IMR-90 (cell line): Measurements from ENCODE around the gene ORM1. TPM values are rescaled to one million over a fixed set of nuclear protein-coding genes. Genes with fewer than 3 reads are reported as not detected.

ENCODE experiments used
- ATAC-seq: fragments of 200-7000 bp; cut with Tn5 transposase; 2 replicates; pipeline ENCODE4 v1.9.1; 2020; ENCODE audit warnings: low read depth, mild to moderate bottlenecking, moderate library complexity
- BruUV-seq: library from RNA; stranded (reverse); fragments of 400-500 nt; replicated peaks from 2 replicates; lab custom pipeline; 2021; lab: Mats Ljungman, UMichigan
- CTCF ChIA-PET: fragments of 300-600 bp; formaldehyde crosslinking; extraction: SDS; loops from one replicate; lab custom pipeline; 2021; ENCODE audit warnings: antibody characterized with exemption; lab: Yijun Ruan, JAX
- POLR2A ChIA-PET: fragments of 300-600 bp; sonication (Branson Sonifier 250); formaldehyde crosslinking; loops from one replicate; lab custom pipeline; 2022; ENCODE audit warnings: antibody characterized with exemption; ENCODE audit not compliant: unreplicated experiment; lab: Charles Lee
- DNase-seq: peaks from one replicate; pipeline ENCODE4 v3.0.0; 2013
- H2AFZ ChIP-seq: replicated peaks from 2 replicates; pipeline ENCODE3; 2013; ENCODE audit warnings: low read length, mild to moderate bottlenecking; ENCODE audit not compliant: poor library complexity
- H2AK5ac ChIP-seq: 2 replicates; pipeline ENCODE4 v1.6.1; 2013; ENCODE audit warnings: low read depth, low read length, inconsistent platforms
- H2AK9ac ChIP-seq: replicated peaks from 2 replicates; pipeline ENCODE3; 2013; ENCODE audit warnings: mild to moderate bottlenecking, low read depth, low read length, moderate library complexity; ENCODE audit not compliant: poor library complexity
- H2BK120ac ChIP-seq: 2 replicates; pipeline ENCODE4 v1.6.1; 2013; ENCODE audit warnings: low read depth, low read length, inconsistent platforms
- H2BK15ac ChIP-seq: 3 replicates; pipeline ENCODE4 v1.6.1; 2013; ENCODE audit warnings: low read depth, low read length, inconsistent platforms
- H2BK20ac ChIP-seq: 2 replicates; pipeline ENCODE4 v1.6.1; 2013; ENCODE audit warnings: low read depth, mild to moderate bottlenecking, inconsistent platforms, low read length, moderate library complexity
- H2BK5ac ChIP-seq: 2 replicates; pipeline ENCODE4 v1.6.1; 2013; ENCODE audit warnings: mild to moderate bottlenecking, low read depth, low read length, inconsistent platforms; ENCODE audit not compliant: poor library complexity, severe bottlenecking
- H3K14ac ChIP-seq: replicated peaks from 2 replicates; pipeline ENCODE4 v1.6.1; 2013; ENCODE audit warnings: low read depth, low read length, inconsistent platforms
- H3K18ac ChIP-seq: 2 replicates; pipeline ENCODE4 v1.6.1; 2013; ENCODE audit warnings: low read depth, low read length, control low read depth
- H3K23ac ChIP-seq: 2 replicates; pipeline ENCODE4 v1.6.1; 2013; ENCODE audit warnings: low read depth, low read length, inconsistent platforms
- H3K27ac ChIP-seq: 2 replicates; pipeline ENCODE4 v1.5.1; 2013; ENCODE audit warnings: mild to moderate bottlenecking, control low read depth, low read length; ENCODE audit not compliant: insufficient read depth
- H3K27me3 ChIP-seq: 2 replicates; pipeline ENCODE4 v1.6.1; 2013; ENCODE audit warnings: low read length; ENCODE audit not compliant: control insufficient read depth, insufficient read depth
- H3K36me3 ChIP-seq: 2 replicates; pipeline ENCODE4 v1.6.1; 2013; ENCODE audit warnings: low read length, mixed read lengths; ENCODE audit not compliant: control insufficient read depth, insufficient read depth
- H3K4ac ChIP-seq: 2 replicates; pipeline ENCODE4 v1.6.1; 2013; ENCODE audit warnings: low read depth, low read length, inconsistent platforms
- H3K4me1 ChIP-seq: 2 replicates; pipeline ENCODE4 v1.6.1; 2013; ENCODE audit warnings: low read length, mixed read lengths; ENCODE audit not compliant: control insufficient read depth, insufficient read depth
- H3K4me2 ChIP-seq: 2 replicates; pipeline ENCODE4 v1.6.1; 2013; ENCODE audit warnings: low read depth, mild to moderate bottlenecking, control low read depth, low read length, moderate library complexity
- H3K4me3 ChIP-seq: 2 replicates; pipeline ENCODE4 v1.5.1; 2013; ENCODE audit warnings: low read depth, mild to moderate bottlenecking, control low read depth, low read length, moderate library complexity; ENCODE audit not compliant: insufficient read depth
- H3K56ac ChIP-seq: 2 replicates; pipeline ENCODE4 v1.6.1; 2013; ENCODE audit warnings: low read length, inconsistent platforms; ENCODE audit not compliant: insufficient read depth; ENCODE audit errors: extremely low read depth
- H3K79me1 ChIP-seq, 2 experiments: 2 replicates each; pipeline ENCODE4 v1.6.1; 2013; ENCODE audit warnings: low read length in 2 of 2, inconsistent platforms in 1 of 2, low read depth in 1 of 2
- H3K9ac ChIP-seq: 2 replicates; pipeline ENCODE4 v1.6.1; 2013; ENCODE audit warnings: low read depth, low read length, control low read depth
- H3K9me1 ChIP-seq: 2 replicates; pipeline ENCODE4 v1.6.1; 2013; ENCODE audit warnings: low read length, inconsistent platforms; ENCODE audit not compliant: insufficient read depth
- H3K9me3 ChIP-seq: 2 replicates; pipeline ENCODE4 v1.6.1; 2013; ENCODE audit warnings: low read length; ENCODE audit not compliant: control insufficient read depth, insufficient read depth
- H4K20me1 ChIP-seq: 2 replicates; pipeline ENCODE4 v1.6.1; 2013; ENCODE audit warnings: low read length, inconsistent platforms; ENCODE audit not compliant: insufficient read depth
- H4K5ac ChIP-seq: 2 replicates; pipeline ENCODE4 v1.6.1; 2013; ENCODE audit warnings: mild to moderate bottlenecking, low read depth, low read length, control low read depth
- H4K8ac ChIP-seq, 2 experiments: 2 replicates each; pipeline ENCODE4 v1.6.1; 2013; ENCODE audit warnings: low read depth in 2 of 2, low read length in 2 of 2, control low read depth in 1 of 2, inconsistent platforms in 1 of 2
- H4K91ac ChIP-seq: 2 replicates; pipeline ENCODE4 v1.6.1; 2013; ENCODE audit warnings: low read depth, low read length, inconsistent platforms; ENCODE audit not compliant: insufficient read depth
- BHLHE40 ChIP-seq: fragments of 150-350 bp; IDR thresholded peaks from 2 replicates; pipeline ENCODE4 v1.6.1; 2016; ENCODE audit warnings: mild to moderate bottlenecking, low read depth, low read length
- CEBPB ChIP-seq: IDR thresholded peaks from 2 replicates; pipeline ENCODE4 v1.6.1; 2012; ENCODE audit warnings: low read depth, low read length, improper control_type of control experiment
- CHD1 ChIP-seq: IDR thresholded peaks from 2 replicates; pipeline ENCODE4 v1.6.1; 2012; ENCODE audit warnings: low read depth, low read length, improper control_type of control experiment
- ELK1 ChIP-seq: fragments of 150-350 bp; IDR thresholded peaks from 2 replicates; pipeline ENCODE4 v1.6.1; 2016; ENCODE audit warnings: low read depth, mild to moderate bottlenecking, low read length, moderate library complexity, borderline replicate concordance
- FOS ChIP-seq: fragments of 150-350 bp; IDR thresholded peaks from 2 replicates; pipeline ENCODE4 v1.6.1; 2016; ENCODE audit warnings: low read depth, low read length
- MAZ ChIP-seq: IDR thresholded peaks from 2 replicates; pipeline ENCODE4 v1.6.1; 2012; ENCODE audit warnings: low read depth, mild to moderate bottlenecking, low read length, improper control_type of control experiment, moderate library complexity, borderline replicate concordance
- MXI1 ChIP-seq: IDR thresholded peaks from 2 replicates; pipeline ENCODE4 v1.6.1; 2012; ENCODE audit warnings: low read depth, mild to moderate bottlenecking, low read length, moderate library complexity, borderline replicate concordance
- NFE2L2 ChIP-seq: fragments of 150-350 bp; IDR thresholded peaks from 2 replicates; pipeline ENCODE4 v1.6.1; 2016; ENCODE audit warnings: low read depth, mild to moderate bottlenecking, low read length
- POLR2A ChIP-seq: IDR thresholded peaks from 2 replicates; pipeline ENCODE4 v1.6.1; 2012; ENCODE audit warnings: mild to moderate bottlenecking, low read depth, low read length
- RAD21 ChIP-seq: IDR thresholded peaks from 2 replicates; pipeline ENCODE4 v1.6.1; 2012; ENCODE audit warnings: low read length, improper control_type of control experiment
- RFX5 ChIP-seq: IDR thresholded peaks from 2 replicates; pipeline ENCODE4 v1.8.0; 2012; ENCODE audit warnings: low read depth, mild to moderate bottlenecking, low read length, moderate library complexity
- WGBS, 2 experiments: methylation state at CpG; one replicate each; pipeline versions ENCODE4 v1.1.5 to v1.1.7; 2013; ENCODE audit warnings: missing lambda C conversion rate in 2 of 2; ENCODE audit not compliant: insufficient read length in 1 of 2; ENCODE audit errors: extremely low coverage in 2 of 2; 5-methylcytosine and 5-hydroxymethylcytosine counted together
- dilution Hi-C: fragments of 300-500 bp; cut with HindIII; formaldehyde crosslinking; loops from one replicate; pipeline ENCODE4 v1.14.3; 2018; ENCODE audit warnings: low sequenced_read_pairs; ENCODE audit not compliant: unreplicated experiment
- in situ Hi-C: fragments of 300-500 bp; cut with MboI; formaldehyde crosslinking; loops from 3 replicates; pipeline ENCODE4 v1.14.3; 2019; ENCODE audit warnings: low sequenced_read_pairs, inconsistent platforms, mixed read lengths
- intact Hi-C: fragments of 100-400 bp; cut with micrococcal nuclease; formaldehyde crosslinking; loops from 2 replicates; pipeline ENCODE4 v1.10.0; 2022
- polyA plus RNA-seq, 3 experiments: library from polyadenylated mRNA; depleted of rRNA; stranded (reverse); fragments of >200 nt; gene quantifications; 2 replicates each; pipeline ENCODE4 v1.2.3, GENCODE V29; 2012; ENCODE audit warnings: low replicate concordance in 1 of 3
- total RNA-seq: library from RNA; depleted of rRNA; stranded (reverse); fragments of >200 nt; gene quantifications from 2 replicates; pipeline ENCODE4 v1.2.3, GENCODE V29; 2012

Gene ORM1
- total and polyA plus RNA-seq, 2 of the 4 experiments (the other 2 are of a cell fraction) = 0.18 TPM; not detected in 1

GRCh38 chr9:114364134-114365041, 41.5 kb downstream of the ORM1 start (continued):
- TF ChIP-seq CHD1 (no peak), RAD21 (no peak), POLR2A (no peak), MXI1 (no peak)

DNA sequence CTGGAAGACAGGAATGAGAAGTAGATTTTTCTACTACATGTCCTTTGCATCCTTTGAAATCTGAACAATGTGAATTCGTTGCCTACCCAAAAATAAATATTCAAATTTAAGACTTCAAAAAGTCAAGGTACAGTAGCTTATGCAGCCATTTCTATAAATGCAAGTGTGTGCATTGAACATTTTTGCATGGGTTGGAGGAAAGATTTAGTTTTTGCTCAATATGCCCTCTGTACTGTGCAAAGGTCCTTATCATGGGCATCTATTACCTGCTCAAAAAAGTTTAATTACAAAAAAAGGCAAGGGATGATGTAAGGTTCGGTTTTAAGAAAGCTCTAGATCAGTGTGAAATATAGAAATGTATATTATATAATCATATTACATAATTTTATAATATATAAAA, 42.3 kb downstream of the ORM1 start:
- H3K4me3 ChIP-seq = no peak overlapping the region
- no peak overlapping the region for H2BK120ac ChIP-seq
- no peaks in the 10 kb centered on the region for H3K9me3 ChIP-seq
- H2AK5ac ChIP-seq = no peak overlapping the region
- intact Hi-C loops = no loop called here
- DNase-seq = no peak
- ChIA-PET CTCF (interaction anchor here (1.1 kb wide), 1 partner anchor 14 kb away, joined by 6 read pairs; no protein-coding TSS in a partner anchor), POLR2A (no interaction called here)
- H4K5ac ChIP-seq = no peak overlapping the region
- H4K8ac ChIP-seq = no peak overlapping the region
- H3K4me2 ChIP-seq = no peak overlapping the region
- no peak overlapping the region for H2BK5ac ChIP-seq
- TF ChIP-seq NFE2L2 (no peak), FOS (no peak), ELK1 (no peak), RFX5 (no peak), CEBPB (no peak), MAZ (no peak), CHD1 (no peak), BHLHE40 (no peak)
- H2BK20ac ChIP-seq = no peak overlapping the region
- no peak overlapping the region for H3K27ac ChIP-seq
- no peak overlapping the region for H3K14ac ChIP-seq
- no peaks in the 10 kb centered on the region; the same call in 1 of the 2 replicates for H4K20me1 ChIP-seq
- no peaks in the 10 kb centered on the region for H3K27me3 ChIP-seq
- peaks cover 16% of the 10 kb centered on the region for H3K4me1 ChIP-seq
- dilution Hi-C loops = no loop called here
- peaks cover 6 to 13% of the 10 kb centered on the region in 2 experiments for H3K79me1 ChIP-seq
- no peak overlapping the region for H2AFZ ChIP-seq
- H4K91ac ChIP-seq = no peak overlapping the region
- H3K9ac ChIP-seq = no peak overlapping the region
- WGBS, 2 experiments = no CpG with 5 or more reads among the region's 2 CpGs
- no peak overlapping the region for H3K4ac ChIP-seq
- peaks cover 49% of the 10 kb centered on the region for H3K36me3 ChIP-seq
- in situ Hi-C loops = no loop called here
- no peak overlapping the region for H2BK15ac ChIP-seq
- no peak overlapping the region for H3K23ac ChIP-seq
- H3K56ac ChIP-seq = no peak overlapping the region
- H3K9me1 ChIP-seq = peaks cover 20% of the 10 kb centered on the region
- BruUV-seq = no TSS peak
- no peak for ATAC-seq
- no peak overlapping the region for H2AK9ac ChIP-seq
- no peak overlapping the region for H3K18ac ChIP-seq
